Activated CD8-positive, alpha-beta memory T cell treated with anti-CD3 and anti-CD28 coated beads, Interleukin-2, amount 50 U/mL, for 1 hour (primary cell): ENCODE data around the gene CRYBG1.
"Not testable (repeated sequence)": the region's sequence is repeated elsewhere in the genome, so short reads cannot be mapped to it uniquely, and the experiment has no call there.

Source experiments
- DNase-seq: peaks from one replicate; pipeline ENCODE4 v3.0.0-alpha.2; 2020; ENCODE audit errors: extremely low read depth

Gene CRYBG1

DNA sequence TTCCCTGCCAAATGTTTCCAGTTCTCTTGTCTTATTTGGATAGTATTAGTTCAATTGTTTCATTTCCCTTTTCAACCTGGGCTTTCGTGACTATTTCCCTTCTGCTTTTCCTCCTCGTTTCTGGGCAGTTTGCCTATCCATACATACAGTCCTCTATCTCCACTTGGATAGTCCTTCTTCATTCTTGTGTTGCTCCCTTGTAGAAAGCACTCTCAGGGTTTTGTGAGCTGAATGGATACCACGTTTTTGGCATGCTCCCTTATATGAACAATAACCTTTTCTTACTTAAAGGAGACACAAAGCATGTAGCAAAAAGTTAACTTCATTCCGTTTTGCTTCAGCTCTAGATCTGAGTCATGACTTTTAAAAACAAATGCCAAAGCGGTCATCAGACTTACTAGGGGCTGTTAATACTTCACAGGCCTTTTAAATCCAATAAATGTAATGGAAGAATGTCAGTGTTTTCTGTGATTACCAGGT lies 16.6 kb downstream of the CRYBG1 start:
- DNase-seq: no peak

DNA sequence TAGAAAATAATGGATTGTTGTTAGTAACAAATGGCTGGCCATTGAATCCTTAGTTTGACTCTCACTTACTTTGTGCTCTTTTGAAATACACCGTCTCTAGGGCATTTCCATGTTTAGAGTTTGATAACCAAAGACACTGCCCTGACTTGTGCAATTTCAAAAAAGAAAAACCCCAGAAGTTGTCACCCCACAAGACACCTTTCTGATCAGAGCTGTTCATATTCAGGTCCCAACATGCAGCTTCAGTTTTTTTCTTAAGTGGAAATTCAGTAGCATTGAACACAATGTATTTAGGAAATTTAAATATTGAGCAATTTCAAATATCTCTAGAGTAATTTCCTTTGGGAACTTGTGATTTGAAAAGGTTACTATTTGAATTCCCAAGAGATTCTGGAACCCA lies 19.4 kb downstream of the CRYBG1 start:
- DNase-seq: no peak

DNA sequence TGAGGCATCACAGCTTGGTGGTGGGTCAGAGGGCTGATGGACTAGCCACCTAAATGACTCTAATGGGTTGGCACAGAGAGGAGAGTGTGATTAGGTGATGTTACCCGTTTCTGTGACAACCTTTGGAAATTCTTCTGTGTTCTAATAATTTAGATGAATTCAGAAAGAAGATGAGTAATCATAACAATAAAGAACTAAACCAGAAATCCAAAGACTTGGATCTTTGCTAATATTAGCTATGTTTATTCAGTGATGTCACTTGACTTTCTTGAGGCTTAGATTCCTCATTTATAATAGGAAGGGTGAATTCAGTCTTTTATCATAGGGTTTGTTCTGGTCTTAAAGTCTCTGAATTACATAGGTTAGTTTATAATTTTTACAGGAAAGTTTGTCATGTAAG lies 19.9 kb downstream of the CRYBG1 start:
- DNase-seq: no peak

DNA sequence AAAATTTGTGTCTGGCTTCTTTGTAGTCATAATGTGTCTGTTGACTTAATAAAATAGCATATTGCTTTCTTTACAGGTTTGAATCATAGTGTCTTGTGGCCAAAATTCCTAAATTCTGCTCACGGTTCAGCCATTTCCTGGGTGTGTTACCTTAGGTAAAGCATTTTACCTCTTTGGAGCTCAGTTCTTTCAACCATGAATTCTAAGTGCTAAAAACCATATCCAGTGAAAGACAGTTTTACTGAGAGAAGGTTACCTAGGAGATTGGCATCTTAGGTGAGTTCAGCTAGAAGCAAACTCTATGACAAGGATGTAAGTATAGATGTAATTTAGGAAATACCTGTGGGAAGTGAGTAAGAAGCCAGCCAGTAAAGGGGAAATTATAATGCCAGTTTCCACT lies 20.7 kb downstream of the CRYBG1 start:
- no peak for DNase-seq

DNA sequence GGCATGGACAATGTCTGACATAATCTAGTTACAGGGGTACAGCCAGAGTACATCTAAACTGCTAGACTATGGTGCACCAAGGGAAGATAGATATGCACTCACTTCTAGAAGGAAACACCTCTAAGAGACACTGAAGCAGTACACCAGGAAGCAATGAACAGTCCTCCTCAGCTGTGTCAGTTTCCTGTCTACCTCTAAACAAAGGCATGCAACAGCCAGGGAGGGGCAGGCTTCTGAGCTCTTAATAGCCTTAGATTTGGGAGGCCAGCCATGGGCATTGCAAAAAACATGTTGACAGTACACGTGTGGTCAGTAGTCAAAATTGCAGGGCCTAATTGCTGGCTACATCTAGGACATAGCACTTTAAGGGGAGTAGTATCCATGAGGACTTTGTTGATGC lies 21.4 kb downstream of the CRYBG1 start:
- DNase-seq: no peak

DNA sequence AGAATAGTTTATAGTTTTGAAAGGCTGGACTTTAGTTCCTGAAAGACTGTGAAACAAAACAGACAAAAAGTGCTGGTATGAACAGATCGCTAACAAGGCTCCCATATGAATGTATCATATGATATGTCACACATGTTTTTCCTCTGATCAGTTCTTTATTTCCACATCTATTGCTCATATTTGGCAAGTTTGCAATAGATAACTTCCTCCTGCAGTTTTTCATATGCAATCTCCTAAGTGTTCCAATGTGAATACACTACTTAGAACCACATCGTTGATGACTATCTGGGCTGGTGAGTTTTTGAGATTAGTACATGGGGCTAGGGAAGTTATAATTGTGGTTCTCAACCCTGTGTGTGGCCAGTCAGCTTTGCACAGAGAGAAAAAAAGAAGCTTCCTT lies 23.1 kb downstream of the CRYBG1 start:
- no peak for DNase-seq

DNA sequence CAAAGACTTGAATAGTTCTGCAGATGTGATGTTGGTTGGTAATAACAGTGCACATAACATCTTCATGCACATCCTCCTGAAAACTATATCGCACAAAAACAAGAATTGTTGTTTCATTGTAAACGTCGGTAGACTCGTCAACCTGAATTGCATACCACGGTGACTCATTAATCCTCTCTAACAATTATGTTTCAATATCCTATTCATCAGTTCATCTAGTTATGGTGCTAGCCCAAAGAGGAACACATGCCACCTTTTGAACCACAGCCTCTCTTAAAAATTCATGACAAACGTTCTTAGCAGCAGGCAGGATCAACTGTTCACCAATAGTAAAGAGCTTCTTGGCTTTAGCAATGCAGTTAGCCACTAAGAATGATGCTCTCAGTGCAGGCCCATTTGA lies 25.0 kb downstream of the CRYBG1 start:
- no peak for DNase-seq

DNA sequence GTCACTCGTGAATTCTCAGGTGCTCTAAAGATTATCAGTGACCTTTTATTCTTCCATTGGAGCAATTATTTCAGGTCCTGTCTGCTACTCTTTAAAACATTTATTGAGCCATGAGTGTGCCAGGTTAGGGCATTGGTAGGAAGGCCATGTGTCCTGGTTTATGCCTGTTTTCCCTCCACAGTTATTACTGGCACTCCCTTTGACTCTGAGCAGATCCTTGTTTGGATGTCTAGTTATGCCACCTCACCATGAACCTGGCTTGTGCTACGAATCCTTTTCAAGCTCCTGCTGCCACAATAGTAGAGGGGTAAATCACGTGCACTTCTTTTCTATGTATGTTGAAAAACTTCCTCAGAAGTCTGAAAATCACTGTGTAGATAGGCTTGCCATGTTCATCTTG lies 27.4 kb downstream of the CRYBG1 start:
- no peak for DNase-seq

DNA sequence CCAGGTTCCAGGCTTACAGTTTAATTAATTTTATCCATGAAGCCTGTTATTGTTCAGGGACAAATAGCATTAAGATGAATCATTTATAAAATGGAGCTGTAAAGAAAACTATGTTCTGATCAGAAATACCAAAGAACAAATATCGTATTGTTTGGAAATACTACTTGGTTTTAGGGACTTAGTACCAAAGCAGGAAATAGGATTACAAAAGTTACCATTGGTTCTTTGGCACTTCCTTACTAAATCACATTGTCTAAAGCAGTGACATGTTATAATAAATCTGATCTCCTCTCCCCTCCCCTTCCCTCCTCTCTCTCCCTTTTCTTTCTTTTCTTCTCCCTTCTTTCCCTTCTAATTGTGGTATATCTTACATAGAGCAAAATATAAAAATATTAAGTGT lies 29.6 kb downstream of the CRYBG1 start:
- no peak for DNase-seq

DNA sequence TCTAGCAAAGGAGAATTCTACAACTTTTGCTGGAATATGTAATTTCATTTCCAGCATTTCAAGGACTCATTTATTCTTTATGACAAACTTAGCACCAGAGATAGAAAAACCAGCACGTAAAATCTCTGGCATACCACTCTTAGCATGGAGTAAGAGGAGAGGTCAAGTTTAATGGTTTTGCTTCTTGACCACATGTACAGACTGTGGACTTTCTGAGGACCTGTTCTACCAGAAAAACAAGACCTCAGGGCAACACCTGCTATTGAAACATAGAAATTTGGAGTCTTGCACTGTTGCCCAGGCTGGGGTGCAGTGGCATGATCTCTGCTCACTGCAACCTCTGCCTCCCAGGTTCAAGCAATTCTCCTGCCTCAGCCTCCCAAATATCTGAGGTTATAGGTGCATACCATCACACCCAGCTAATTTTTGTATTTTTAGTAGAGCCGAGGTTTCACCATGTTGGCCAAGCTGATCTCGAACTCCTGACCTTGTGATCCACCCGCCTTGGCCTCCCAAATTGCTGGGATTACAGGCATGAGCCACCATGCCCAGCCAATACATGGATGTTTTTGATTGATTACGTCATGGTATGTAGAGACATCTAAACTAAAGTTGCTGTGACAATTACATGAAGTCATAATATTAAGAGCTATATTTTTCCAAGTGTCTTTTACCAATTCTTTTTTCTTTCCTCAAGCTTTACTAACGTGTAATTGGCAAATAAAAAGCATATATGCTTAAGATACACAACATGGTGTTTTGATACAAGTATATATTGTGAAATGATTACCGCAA lies 36.1 kb downstream of the CRYBG1 start:
- DNase-seq: no peak

DNA sequence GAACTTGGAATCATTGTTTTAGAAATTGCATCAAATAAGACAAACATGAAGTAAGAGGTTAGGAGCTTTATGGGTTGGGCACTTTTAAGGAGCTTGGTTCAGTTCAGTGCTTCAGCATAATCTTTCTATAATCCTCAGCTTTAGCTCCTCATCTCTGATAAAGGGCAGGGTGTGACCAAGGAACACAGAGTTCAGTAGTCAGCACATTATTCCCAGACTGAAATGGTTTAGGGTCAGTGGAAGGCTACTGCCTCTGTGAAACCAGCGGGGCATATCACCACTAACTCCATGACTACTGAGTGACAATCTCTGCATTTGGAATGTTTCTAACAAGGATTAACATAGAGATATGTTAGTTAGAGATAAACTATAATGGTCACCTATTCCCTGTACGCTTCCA lies 36.9 kb downstream of the CRYBG1 start:
- no peak for DNase-seq

DNA sequence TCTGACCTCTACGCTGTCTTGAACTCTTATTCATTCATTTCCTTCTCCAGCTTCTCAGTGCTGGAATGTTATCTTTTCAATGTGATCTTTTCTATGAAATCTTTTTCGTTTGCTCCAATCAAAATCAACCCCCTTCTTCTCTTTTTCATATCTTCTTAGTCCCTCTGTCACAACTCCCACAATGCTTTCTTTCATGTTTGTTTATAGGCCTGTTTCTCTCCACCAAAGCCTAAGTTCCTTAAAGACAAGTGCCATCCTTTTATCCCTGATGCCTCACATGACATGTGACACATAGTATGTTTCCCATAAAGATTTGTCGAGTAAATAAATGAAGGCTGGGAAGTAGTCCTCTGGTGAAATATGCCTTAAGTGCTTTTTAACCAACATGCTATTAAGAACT lies 38.1 kb downstream of the CRYBG1 start:
- no peak for DNase-seq

GRCh38 chr6:106405044-106405443 lies 44.5 kb downstream of the CRYBG1 start:
- not testable (repeated sequence) for DNase-seq

GRCh38 chr6:106411056-106411455 lies 50.5 kb downstream of the CRYBG1 start:
- no peak for DNase-seq

- no peak for DNase-seq
Measured at GRCh38 chr6:106411643-106412200, 51.2 kb downstream of the CRYBG1 start.

DNA sequence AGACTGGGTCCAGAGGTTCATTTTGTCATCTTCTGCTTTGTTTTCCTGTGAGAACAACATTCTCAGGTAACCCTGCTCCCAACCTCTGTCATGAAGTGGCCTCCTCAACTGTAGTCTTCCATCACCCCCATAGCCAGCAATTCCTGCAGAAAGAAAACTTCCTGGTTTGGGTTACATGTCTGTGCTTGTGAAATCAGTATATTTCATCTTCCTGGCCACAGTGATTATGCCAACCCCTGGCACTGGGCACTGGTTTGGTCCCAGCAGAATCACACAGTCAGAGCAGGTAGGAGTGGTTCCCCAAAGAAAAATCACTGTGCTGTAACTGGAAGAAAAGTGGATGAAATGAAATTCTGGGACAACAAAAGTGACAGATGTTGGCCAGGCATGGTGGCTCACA lies 52.5 kb downstream of the CRYBG1 start:
- no peak for DNase-seq

- DNase-seq: no peak
Measured at GRCh38 chr6:106413722-106414121, 53.2 kb downstream of the CRYBG1 start.

DNA sequence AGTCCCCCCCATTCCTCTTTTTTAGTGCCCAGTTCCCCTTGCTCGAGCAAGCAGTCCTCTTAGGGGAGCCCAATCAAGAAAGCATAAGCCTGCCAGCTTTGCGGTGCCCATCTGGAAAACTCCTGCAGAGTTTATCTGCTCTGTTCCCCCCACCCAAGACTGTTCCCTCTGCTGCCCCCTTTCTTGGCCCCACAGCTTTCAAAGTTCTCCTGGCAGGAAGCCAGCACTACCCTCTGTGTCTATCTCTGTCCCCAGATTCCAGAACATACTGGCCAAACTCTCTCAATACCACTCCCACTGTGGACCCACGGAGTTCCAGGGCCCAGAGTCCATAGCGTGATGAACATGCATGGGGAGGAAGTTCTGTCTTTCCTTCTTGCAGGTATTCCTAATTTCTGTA lies 55.4 kb downstream of the CRYBG1 start:
- DNase-seq: no peak

DNA sequence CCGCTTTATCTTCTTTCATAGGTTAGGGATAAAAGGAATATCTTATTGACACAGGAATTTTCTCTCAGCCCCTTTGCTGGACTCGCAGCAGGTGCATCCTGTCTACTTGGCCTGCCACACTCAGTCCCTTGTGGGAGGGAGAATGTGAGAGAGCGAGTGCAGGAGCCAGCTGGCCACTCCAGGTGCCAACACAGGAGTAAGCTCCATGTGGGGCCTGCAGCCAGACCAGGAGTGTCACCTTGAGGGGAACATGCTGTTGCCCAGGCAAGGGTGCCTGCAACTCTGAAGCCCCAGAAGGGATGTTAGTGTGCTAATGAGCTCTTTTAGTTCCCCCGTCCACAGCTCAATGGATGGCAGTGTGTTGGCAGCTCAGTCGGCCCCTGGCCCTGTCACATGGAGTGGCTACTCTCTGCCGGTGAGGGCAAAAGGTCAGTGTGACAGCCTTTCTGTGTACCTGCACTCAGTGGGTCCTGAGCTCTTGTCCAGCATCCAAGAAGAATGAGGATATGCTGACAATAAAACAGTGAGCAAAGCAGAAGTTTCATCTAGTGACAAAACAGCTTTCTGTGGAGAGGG lies 57.1 kb downstream of the CRYBG1 start:
- no peak for DNase-seq

DNA sequence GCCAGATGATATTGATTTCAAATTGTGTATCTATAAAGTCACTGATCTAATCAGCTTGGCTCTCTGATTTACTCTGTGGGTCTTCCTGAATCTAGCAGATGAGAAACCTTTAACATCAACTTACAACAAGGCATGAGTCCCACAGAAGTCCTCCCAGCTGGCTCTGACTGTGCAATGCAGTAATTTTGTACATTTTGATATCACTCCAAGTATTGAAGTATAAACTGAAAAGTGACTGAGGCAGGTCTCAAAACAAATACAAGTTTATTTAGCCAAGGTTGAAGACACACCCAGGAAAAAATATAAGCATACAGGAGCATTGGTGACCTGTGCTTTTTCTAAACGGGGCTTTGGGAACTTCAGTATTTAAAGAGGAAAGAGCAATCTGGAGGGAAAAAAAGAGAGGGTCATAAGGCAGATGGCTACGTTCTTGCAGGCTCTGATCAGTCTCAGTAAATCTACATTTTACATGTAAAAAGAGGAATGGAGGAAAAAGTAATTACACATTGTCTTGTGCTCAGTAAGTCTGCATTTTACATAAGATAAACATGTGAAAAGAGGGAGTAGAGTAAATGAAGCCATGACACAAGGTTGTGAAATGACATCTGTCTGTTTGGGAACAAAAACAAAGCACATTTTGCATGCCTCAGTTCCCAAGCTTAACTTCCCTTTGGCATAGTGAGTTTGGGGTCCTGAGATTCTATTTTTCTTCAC lies 59.5 kb downstream of the CRYBG1 start:
- DNase-seq: no peak

- DNase-seq: no peak
Measured at GRCh38 chr6:106421496-106421895, 61.0 kb downstream of the CRYBG1 start.

- no peak for DNase-seq
Measured at GRCh38 chr6:106422534-106422933, 62.0 kb downstream of the CRYBG1 start.

DNA sequence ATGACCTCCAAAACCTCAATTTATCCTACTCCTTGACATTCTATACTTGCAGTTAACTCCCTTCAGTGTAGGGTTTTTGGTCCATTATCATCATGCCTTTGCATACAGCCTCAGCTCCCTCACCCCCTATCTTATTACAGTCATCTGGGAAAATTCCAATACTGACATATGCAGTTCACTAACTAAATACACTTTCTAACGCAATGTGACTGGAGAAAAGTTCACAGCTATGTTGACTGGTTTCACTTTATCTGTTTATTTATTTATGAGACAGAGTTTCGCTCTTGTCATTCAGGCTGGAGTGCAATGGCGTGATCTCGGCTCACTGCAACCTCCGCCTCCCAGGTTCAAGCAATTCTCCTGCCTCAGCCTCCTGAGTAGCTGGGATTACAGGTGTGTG lies 64.9 kb downstream of the CRYBG1 start:
- no peak for DNase-seq
